AG04449 (cell line): Measurements from ENCODE around the gene SECISBP2.

Experiments used
- CTCF ChIA-PET: fragments of 350-600 bp; formaldehyde crosslinking; extraction: SDS; loops from one replicate; lab custom pipeline; 2021; ENCODE audit warnings: antibody characterized with exemption; lab: Yijun Ruan, JAX
- POLR2A ChIA-PET: fragments of 400-600, 350-600 bp; formaldehyde crosslinking; extraction: SDS; loops from one replicate; lab custom pipeline; 2020; ENCODE audit warnings: antibody characterized with exemption, inconsistent platforms; lab: Yijun Ruan, JAX
- DNase-seq: peaks from one replicate; pipeline ENCODE4 v3.0.0-alpha.2; 2010; ENCODE audit warnings: low read depth, low spot score
- H3K4me3 ChIP-seq: 2 replicates; pipeline ENCODE4 v1.5.1; 2011; ENCODE audit warnings: low read depth, mild to moderate bottlenecking, control low read depth, low read length
- CTCF ChIP-seq: IDR thresholded peaks from one replicate; pipeline ENCODE4 v1.5.1; 2011; ENCODE audit warnings: mild to moderate bottlenecking, moderate library complexity, low read length, control low read depth, inconsistent platforms; ENCODE audit not compliant: insufficient read depth; ENCODE audit errors: missing control alignments

The SECISBP2 gene

DNA sequence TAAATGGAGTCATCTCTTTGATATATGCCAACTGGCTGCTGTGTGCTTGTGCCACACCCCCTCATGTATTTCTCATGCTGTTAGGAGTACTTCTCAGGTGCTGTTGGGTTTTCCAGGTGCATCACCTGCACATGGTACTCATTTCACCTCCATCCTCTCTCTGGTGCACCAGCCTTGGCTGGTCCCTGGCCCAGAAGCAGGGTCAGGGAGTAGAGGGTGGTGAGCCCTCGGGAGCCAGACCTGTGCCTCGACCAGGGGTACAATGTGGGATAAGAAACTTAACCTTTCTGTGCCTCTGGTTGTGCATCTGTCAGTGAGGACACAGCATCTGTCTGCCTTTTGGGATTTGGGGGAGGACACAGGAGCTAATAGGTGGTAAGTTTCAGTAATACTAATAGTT is 38.5 kb downstream of the SECISBP2 start:
- POLR2A ChIA-PET, result no interaction called here
- DNase-seq, result no peak
- CTCF ChIA-PET, result no interaction called here
- H3K4me3 ChIP-seq, result no peak overlapping the region
- TF ChIP-seq CTCF, result no peak

GRCh38 chr9:89357331-89358197 is 39.3 kb downstream of the SECISBP2 start:
- no peak for DNase-seq
- ChIA-PET CTCF (interaction anchor here (0.5 to 1.4 kb wide), 2 partner anchors 8 to 15 kb away, joined by 3 to 4 read pairs; no protein-coding TSS in a partner anchor), POLR2A (no interaction called here)

GRCh38 chr9:89358376-89358916 is 40.1 kb downstream of the SECISBP2 start:
- POLR2A ChIA-PET, result no interaction called here
- no peak overlapping the region for H3K4me3 ChIP-seq
- CTCF ChIA-PET, result interaction anchor here (0.5 to 1.4 kb wide), 2 partner anchors 9 to 16 kb away, joined by 3 to 4 read pairs; no protein-coding TSS in a partner anchor
- TF ChIP-seq CTCF, result no peak
- DNase-seq, result no peak

More at GRCh38 chr9:89357331-89358197, 39.3 kb downstream of the SECISBP2 start:
- H3K4me3 ChIP-seq, result no peak overlapping the region
- no peak for TF ChIP-seq CTCF

GRCh38 chr9:89358985-89359384 is 40.7 kb downstream of the SECISBP2 start:
- no peak for DNase-seq
- no peak overlapping the region for H3K4me3 ChIP-seq
- CTCF ChIA-PET, result no interaction called here
- POLR2A ChIA-PET, result no interaction called here
- no peak for TF ChIP-seq CTCF

- CTCF ChIA-PET, result no interaction called here
- no peak for DNase-seq
- POLR2A ChIA-PET, result no interaction called here
- TF ChIP-seq CTCF, result no peak
- no peak overlapping the region for H3K4me3 ChIP-seq
Measured at GRCh38 chr9:89359751-89360261, 41.5 kb downstream of the SECISBP2 start.

DNA sequence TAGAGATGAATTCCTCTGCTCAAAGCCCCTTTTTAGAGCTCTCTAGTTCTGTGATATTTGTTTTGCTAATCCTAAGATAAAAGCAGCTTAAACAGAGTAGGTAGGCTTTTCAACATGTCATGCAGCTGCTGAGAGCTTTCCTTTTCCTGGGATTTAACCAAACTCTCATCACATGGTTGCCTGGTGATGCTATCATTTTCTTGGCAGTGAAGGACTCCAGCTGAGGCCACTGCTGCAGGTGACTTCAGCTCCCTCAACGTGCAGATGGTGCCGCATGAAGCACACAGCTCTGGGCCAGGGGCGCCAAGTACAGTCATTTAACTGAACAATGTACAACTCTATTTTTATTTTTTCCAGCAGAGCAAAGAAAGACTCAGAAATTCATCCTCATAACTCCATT is 42.2 kb downstream of the SECISBP2 start:
- POLR2A ChIA-PET, result no interaction called here

More for the DNA sequence above, 42.2 kb downstream of the SECISBP2 start:
- CTCF ChIA-PET, result interaction anchor here (1.1 kb wide), 1 partner anchor 42 kb away, joined by 3 read pairs; the partner anchor contains the start of gene SECISBP2
- DNase-seq, result no peak
- H3K4me3 ChIP-seq, result no peak overlapping the region
- TF ChIP-seq CTCF, result no peak
